NT2/D1 (cell line): ENCODE results near the gene TOMM20.

Experiments
- SUZ12 ChIP-seq: IDR thresholded peaks from 2 replicates; pipeline ENCODE4 v1.6.1; 2011; ENCODE audit not compliant: insufficient read length, insufficient read depth; ENCODE audit errors: extremely low read depth
- YY1 ChIP-seq: IDR thresholded peaks from 2 replicates; pipeline ENCODE4 v1.6.1; 2011; ENCODE audit not compliant: insufficient read length, insufficient read depth
- ZNF274 ChIP-seq: IDR thresholded peaks from 2 replicates; pipeline ENCODE4 v1.6.1; 2011; ENCODE audit warnings: mild to moderate bottlenecking, low read depth, low read length

DNA sequence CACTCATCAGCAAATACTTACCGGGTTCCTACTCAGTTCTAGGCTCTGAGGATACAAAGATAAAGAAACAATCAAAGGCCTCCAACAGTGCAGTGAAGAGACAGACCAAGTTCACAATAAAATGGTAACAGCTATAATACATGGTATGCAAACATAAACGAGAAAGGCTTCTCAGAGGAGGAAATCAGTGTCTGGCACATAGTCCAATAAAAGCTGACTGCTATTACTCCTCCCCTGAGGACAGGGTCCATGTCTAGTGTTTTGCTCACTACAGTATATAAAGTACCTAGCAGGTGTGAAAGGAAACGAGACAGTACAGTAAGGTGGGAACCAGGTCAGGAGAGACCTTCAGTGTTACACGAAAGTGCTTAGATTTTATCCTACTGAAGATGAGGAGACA, 28.1 kb upstream of the TOMM20 start:
- TF ChIP-seq YY1 (no peak), ZNF274 (no peak), SUZ12 (no peak)
